GM23338 (cell line): Measurements from ENCODE around the gene VWA5A.

ENCODE experiments used
- CTCF ChIP-seq, 2 experiments: fragments of 200-600 bp in 1 of 2; sonication (generic) in 1 of 2; conservative IDR thresholded peaks; 2 replicates each; pipeline versions ENCODE4 v1.5.1 to v1.6.1; 2016 to 2017; ENCODE audit warnings: antibody characterized with exemption in 2 of 2, low read depth in 2 of 2, mild to moderate bottlenecking in 2 of 2, moderate library complexity in 1 of 2
- ETS1 ChIP-seq: IDR thresholded peaks from 2 replicates; pipeline ENCODE4 v1.6.1; 2016; ENCODE audit warnings: antibody characterized with exemption
- EZH2 ChIP-seq: fragments of 200-600 bp; sonication (generic); IDR thresholded peaks from one replicate; pipeline ENCODE4 v1.8.0; 2017; ENCODE audit warnings: antibody characterized with exemption, mild to moderate bottlenecking, low read depth; ENCODE audit not compliant: unreplicated experiment
- EZH2phosphoT487 ChIP-seq: fragments of 200-600 bp; sonication (generic); IDR thresholded peaks from one replicate; pipeline ENCODE4 v1.8.1; 2018; ENCODE audit warnings: antibody characterized with exemption; ENCODE audit not compliant: unreplicated experiment
- JUNB ChIP-seq: IDR thresholded peaks from one replicate; pipeline ENCODE4 v1.6.1; 2016; ENCODE audit warnings: antibody characterized with exemption; ENCODE audit not compliant: unreplicated experiment
- POLR2AphosphoS5 ChIP-seq: IDR thresholded peaks from 2 replicates; pipeline ENCODE4 v1.6.1; 2016; ENCODE audit warnings: antibody characterized with exemption, low read depth
- REST ChIP-seq: IDR thresholded peaks from one replicate; pipeline ENCODE4 v1.6.1; 2018; ENCODE audit warnings: antibody characterized with exemption; ENCODE audit not compliant: unreplicated experiment
- STAT1 ChIP-seq: IDR thresholded peaks from one replicate; pipeline ENCODE4 v1.6.1; 2016; ENCODE audit warnings: antibody characterized with exemption; ENCODE audit not compliant: unreplicated experiment

- TF ChIP-seq CTCF (conservative IDR thresholded peaks at IDR 0.05; ENCODE audit: low read depth in 2 of 2) (no peak), POLR2AphosphoS5 (no peak), EZH2 (no peak), REST (no peak), STAT1 (no peak), ETS1 (no peak), EZH2phosphoT487 (no peak), JUNB (no peak)
Observed at GRCh38 chr11:124143034-124143433, 27.8 kb downstream of the VWA5A start.
